ENCODE data around the gene ARFGEF2.

DNA sequence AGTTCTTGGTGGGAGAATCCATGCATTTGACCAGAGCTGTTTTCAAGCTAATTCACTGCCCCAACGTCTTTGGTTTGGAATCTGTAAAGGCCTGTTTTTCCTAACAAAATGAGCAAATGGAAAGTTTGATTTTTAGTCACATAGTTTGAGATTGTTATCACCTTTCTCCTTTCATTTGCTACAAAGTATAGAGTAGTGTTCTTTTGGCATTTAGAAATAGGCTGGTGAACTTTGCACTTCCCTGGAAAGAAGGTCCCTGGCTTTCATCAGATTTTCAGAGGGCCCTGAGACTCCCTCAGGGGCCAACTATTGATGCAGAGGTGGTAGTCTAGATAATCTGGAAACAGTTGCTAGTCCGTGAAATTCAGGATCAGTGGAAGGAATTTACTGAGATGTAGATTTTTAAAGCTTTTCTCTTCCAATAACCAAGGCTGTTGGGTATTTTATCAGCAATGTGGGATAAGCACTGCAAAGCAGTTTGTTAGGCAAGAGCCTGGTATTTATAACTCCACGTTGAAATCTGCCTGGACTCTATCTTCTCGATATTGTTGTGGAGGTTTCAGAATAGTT is 1.7 kb downstream of the ARFGEF2 start:
- TF ChIP-seq, protein P1, sequence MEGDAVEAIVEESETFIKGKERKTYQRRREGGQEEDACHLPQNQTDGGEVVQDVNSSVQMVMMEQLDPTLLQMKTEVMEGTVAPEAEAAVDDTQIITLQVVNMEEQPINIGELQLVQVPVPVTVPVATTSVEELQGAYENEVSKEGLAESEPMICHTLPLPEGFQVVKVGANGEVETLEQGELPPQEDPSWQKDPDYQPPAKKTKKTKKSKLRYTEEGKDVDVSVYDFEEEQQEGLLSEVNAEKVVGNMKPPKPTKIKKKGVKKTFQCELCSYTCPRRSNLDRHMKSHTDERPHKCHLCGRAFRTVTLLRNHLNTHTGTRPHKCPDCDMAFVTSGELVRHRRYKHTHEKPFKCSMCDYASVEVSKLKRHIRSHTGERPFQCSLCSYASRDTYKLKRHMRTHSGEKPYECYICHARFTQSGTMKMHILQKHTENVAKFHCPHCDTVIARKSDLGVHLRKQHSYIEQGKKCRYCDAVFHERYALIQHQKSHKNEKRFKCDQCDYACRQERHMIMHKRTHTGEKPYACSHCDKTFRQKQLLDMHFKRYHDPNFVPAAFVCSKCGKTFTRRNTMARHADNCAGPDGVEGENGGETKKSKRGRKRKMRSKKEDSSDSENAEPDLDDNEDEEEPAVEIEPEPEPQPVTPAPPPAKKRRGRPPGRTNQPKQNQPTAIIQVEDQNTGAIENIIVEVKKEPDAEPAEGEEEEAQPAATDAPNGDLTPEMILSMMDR (IDR thresholded peaks at IDR 0.05; ENCODE audit: low read depth, low read length, poor library complexity, severe bottlenecking), result no peak
- TF ChIP-seq EZH2phosphoT487 (IDR thresholded peaks at IDR 0.05; ENCODE audit: borderline replicate concordance, low read length), result no peak
